Activated CD4-positive, alpha-beta T cell treated with anti-CD3 and anti-CD28 coated beads, Interleukin-2, amount 50 U/mL, for 24 hours (primary cell): ENCODE results near the gene RAC3.
A peak's percentile ranks its signal among the peaks of the same experiment; 100 is the strongest.

Experiments
- DNase-seq, 2 donors: peaks; one replicate each; pipeline ENCODE4 v3.0.0-alpha.2; 2020; ENCODE audit warnings: low read depth in 1 of 2, low spot score in 1 of 2

RAC3 gene

DNA sequence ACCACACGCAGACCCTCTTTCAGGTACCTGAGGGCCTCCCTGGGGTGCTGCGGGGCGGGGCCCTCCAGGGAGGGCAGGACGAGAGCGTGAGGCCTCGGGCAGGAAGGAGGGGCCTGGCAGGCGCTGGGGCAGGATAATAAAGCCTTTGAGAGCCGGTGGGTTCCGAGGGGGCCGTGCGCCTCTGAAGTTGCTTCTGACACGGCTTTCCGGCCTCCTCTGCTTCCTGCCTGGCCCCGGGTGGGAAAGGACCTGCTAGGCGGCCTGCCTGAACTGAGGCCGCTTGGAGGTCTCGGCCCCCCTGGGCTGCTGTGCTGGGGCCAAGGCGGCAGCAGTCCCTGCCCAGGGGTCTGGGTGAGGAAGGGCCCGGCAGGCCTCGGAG is 19.2 kb upstream of the RAC3 start:
- no peak for DNase-seq

DNA sequence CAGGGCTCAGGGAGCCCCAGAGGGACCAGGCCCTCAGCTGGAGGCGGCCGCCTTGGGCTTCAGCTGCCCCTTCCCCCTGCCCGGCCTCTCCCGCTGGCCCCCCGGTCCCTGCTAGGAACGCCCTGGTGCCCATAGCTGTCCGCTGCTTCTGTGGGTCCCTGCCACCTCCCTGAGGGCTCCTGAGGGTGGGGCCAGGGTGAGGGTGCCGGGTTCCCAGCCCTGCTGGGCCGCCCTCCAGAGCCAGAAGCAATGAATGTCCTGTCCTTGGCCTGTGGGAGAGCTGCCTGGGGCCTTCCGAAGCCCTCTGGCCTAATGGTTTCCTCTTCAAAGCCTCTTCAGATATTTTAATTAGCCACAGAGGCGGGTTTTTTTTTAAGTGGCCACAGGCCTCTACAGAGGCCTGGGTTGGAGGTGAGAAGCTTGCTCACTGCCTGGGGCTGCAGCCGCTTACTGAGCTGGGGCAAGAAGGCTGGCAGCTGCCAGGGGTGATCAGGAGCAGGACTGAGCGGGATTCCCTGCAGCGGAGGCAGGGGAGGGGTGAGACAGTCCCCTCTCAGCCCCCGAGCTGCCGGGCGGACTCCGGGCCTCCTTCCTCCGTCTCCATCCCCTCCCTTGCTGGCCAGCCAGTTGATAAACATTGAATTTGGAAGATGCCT is 18.7 kb upstream of the RAC3 start:
- no peak for DNase-seq

DNA sequence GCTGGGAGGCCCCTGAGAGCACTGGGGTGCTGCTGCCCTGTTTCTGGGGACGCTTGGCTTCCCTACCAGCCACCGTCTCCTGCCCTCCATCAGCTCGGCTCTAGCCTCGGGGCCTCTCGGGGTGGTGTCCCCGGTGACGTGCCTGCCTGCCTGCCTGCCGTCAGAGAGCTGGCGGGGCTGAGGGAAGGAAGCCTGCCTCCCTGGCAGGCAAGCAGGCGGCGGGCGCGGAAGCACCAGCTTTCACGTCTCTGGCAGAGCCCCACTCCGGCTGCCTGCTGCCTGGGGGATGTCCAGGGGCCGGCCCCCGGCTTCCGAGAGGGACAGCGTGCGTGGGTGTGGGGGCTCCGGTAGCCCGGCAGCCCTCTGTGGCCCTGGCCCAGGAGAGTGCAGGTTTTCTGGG is 18.1 kb upstream of the RAC3 start:
- DNase-seq, result no peak

DNA sequence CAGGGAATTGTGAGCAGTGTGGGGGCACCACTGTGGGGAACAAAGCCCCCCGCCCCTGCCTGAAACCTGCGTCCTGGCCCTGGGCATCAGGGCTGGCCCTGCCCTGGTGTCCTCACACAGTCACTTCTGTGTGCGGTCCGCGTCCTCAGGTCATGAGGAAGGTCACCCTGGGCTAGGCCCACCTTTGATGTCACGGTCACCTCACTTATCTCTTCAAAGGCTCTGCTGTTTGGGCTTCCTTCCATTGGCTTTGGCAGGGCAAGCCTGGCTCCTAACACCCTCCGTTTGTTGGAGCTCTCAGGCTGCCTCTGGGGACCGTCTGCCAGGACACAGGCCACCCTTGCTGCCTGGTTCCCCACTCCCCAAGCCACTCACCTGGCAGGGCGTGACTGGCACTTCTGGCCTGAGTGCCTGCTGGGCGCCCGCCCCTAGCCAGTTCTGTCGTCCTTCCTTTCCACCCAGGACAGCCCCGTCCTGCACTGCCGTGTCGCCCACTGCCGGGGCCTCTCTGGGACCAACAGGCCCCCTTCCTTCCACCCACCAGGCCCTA is 17.6 kb upstream of the RAC3 start:
- no peak for DNase-seq

DNA sequence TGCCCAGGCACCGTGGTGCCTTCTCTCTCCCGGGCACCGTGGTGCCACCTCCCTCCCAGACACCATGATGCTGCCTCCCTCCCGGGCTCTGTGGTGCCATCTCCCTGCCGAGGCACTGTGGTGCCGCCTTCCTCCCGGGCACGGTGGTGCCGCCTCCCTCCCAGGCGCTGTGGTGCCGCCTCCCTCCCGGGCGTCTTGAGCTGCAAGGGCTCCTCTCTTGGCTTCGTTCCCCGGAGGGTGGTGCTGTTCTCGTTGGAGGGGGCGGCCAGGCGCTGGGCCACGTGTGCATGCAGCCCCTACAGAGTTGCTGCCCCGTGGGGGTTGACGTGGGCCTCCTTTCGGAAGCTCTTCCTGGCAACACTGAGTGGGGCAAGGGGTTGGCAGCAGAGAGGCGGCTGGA is 17.0 kb upstream of the RAC3 start:
- no peak for DNase-seq

DNA sequence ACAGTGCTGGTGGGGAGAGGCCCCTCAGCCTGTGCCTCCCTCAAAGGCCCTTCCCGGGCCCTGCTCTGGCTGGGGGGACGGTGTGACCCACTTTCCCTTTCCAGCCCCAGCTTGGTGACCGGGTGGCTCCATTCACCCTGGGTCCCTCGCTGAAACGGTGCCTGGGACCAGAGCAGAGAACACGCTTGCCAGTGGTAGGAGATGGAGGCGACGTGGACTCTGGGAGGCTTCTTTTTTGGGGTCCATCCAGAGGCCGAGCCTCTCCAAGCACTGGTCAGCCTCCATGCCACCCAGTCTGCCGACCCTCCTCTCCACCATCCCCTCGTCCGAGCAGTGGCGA is 16.5 kb upstream of the RAC3 start:
- no peak for DNase-seq

DNA sequence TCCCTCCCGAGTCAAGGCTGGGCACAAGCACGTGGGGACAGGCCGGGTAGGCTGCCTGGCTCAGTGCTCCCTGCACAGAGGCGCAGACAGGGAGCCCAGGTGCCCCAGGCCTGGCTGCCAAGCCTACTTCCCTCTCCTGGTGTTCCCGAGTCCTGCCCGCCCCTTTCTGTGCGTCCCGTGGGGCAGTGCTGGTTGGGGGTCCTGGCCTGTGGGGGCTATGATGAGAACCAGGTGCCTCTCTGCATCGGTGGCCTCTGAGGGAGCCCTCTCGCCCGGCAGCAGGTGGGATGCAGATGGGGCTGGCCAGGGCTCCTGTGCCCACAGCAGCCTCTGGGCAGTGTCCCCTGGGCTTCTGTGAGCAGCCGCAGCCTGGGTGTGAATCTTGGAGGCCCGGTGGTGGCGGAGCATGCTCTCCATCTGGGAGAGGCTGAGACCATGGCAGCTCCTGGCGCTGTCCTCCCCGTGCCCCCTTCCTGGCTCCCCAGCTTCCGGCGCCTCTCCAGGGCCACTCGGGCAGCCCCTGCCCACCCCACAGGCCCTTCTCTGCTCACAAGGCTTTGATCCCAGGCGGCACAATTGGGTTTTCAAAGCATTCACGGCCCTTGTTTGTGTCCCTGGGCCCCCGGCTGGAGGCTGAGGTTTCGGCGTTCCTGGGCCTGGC is 16.0 kb upstream of the RAC3 start:
- no peak for DNase-seq

DNA sequence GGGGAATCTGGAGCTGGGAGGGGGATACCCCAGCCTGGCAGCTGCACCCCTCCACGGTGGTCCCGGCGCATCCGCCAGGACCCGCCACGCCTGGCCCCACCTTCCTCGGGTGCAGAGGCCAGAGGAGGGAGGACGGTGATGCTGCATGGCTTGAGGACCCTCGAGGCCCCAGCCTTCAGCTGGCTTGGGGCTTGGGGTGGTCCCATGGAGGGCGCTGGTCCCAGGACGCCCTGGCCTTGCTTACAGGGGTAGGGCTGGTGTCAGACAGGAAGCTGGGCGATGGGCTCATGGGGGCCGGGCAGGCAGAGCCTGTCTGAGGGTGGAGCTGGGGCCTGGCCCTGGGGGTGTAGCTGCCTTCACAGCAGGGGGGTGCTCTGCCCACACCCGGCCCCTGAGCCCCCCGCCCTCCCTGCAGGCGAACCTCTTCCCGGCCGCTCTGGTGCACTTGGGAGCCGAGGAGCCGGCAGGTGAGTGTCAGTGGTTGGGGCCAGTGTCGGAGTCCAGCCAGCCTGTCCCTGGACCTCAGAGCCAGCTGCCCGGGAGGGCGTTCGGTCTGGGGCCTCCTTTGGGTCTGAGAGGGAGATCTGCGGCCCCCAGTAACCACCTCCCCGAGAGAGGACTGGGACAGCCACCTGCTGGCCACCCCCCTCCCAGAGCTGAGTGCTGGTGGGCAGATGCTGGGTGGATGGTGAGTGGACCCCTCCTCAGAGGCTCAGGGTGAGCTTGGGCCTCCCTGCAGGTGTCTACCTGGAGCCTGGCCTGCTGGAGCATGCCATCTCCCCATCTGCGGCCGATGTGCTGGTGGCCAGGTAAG is 15.2 kb upstream of the RAC3 start:
- DNase-seq, result no peak

DNA sequence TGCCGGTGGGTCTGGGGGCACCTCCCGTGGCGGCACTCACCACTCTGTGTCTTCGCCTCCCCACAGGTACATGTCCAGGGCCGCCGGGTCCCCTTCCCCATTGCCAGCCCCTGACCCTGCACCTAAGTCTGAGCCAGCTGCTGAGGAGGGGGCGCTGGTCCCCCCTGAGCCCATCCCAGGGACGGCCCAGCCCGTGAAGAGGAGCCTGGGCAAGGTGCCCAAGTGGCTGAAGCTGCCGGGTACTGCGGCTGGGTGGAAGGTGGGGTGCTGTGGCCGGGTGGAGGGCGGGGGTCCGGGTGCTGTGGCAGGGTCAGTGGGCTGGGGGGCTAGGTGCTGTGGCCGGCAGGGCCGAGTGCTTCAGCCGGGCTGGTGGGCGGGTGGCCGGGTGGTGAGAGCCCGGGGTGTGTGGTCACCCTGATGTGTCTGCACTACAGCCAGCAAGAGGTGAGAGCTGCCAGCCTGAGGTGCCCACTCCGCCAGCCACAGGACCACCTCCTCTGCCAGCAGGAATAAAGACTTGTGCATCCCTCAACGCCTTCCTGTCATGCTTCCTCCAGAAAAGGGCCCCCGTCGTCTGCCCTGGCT is 14.5 kb upstream of the RAC3 start:
- no peak for DNase-seq

DNA sequence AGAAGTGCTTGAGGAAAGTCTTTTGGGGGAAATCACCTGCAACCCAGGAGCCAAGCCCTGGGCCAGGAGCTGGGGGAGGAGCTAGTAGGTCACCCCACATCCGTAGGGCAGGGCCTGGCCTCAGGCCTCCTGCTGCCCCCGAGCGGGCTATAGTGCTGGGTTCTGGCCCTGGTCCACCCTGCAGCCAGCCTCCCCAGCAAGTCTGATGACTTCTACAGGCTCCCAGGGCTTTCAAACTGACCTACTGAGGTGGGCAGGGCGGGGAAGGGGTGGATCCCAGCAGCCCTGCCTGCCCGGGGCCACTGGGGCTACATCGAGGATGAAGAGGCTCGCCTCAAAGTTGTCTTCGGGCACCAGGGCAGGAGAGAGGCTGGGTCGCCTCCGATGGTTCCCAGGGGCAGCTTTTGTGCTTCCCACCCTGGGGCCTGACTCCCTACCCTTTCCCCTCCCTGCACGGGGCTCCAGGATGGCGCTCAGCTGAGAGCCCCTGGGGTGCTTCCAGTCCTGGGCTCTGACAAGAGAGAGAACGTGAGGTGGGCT is 13.8 kb upstream of the RAC3 start:
- no peak for DNase-seq

DNA sequence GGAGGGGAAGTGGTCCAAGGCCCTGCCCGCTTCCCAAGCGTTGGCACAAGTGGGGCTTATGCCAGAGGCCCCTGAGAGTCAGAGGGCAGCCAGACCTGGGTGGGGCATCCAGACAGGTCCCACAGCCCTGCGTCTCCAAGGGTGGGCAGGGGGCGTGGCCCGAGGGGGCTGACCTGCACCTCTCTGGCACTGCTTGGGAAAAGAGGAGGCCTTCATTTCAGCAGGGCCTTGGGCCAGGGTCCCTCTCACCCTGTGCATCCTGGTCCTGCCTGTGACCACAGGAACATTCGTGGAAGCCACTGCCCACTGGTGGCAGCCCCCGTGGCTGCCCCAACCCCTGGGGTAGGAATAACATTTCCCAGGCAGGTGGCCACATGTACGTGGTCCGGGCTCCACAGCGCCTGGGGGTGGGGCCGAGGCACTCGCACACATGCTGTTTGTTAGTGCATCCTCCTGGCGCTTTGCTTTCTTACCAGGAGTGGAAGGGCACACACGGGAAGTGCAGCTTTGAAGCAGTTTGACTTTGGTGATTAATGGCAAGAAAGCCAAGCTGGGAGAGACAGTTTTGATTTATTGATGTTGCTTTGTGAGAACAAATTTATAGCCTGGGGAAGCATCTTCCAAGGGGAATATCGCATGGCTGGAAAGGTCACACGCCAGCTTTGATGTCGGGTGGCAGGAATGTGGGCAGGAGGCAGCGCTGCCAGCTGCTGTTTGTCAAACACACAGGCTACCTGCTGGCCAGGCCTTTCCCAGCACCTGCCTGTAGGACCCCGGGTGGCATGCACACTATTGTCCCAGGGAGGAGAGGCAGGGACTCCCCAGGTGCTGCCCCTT is 13.1 kb upstream of the RAC3 start:
- DNase-seq, result no peak

DNA sequence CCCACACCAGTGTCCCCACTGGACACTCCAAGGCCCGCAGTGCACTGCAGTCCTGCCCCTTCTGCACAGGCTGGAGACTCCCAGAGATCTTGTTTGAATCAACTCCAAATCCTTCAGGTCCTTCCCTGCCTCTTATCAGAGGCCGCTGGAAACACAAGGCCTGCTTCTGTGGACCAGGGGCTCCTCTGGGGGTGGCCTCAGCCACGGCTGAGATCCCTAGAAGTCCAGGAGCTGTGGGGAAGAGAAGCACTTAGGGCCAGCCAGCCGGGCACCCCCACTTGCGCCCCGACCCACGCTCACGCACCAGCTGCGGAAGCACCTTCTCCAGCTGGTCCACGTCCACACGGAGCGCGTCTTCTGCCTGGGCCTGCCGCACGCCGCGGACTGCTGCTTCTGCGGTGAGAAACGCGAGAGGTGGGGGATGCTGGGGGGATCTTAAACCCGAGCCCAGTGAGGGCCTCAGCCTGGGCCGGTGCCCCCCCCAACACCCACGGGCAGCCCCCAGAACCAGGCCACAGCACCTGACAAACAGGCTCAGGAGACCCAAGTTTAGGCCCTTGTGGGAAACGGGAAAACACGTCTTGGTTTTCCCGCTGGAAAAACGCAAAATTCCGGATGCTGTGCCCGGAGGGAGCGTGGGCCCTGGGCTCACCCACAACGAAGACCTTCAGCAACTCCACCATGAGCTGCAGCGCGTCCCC is 12.3 kb upstream of the RAC3 start:
- DNase-seq, result no peak

DNA sequence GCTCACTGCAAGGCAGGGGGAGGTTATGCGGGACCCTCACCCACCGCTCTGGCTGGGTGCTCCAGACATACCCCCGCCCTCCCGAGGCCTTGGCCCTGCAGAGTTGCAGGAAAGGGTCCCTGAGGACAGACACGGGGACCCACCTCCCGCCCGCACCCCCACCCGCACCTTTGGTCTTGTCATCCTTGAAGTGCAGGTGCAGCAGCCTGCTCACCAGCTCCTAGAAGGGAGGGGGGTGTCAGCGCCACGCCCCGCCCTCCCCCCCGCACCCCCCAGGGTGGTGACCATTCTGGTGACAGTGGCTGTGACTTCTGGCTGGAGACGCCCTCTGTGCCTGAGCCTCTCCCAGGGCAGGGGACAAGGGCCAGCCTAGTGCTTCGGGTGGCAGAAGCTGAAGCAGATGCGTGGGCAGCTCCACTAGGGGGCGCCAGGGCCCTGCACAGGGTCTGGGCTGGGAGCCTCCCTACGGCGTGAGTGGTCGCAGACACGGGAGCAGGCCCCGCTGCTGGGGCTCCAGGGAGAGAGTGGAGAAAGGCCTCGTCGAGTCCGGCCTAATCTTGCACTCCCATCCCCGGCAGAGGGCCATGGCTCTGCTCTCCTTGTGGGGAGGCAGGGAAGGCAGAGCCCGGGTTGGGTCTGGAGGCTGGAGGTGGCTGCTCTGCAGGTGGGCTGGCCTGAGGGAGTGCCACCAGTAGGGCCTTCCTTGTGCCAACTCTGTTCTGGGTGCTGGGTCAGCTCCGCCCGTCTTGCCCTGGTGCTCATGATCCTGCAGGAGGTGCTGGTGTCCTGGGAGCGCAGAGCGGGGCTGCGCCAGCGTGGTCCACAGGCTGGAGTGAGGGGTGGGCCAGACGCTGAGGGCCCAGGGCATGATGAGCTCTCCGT is 11.5 kb upstream of the RAC3 start:
- DNase-seq, result peak; percentile 30 to 52

DNA sequence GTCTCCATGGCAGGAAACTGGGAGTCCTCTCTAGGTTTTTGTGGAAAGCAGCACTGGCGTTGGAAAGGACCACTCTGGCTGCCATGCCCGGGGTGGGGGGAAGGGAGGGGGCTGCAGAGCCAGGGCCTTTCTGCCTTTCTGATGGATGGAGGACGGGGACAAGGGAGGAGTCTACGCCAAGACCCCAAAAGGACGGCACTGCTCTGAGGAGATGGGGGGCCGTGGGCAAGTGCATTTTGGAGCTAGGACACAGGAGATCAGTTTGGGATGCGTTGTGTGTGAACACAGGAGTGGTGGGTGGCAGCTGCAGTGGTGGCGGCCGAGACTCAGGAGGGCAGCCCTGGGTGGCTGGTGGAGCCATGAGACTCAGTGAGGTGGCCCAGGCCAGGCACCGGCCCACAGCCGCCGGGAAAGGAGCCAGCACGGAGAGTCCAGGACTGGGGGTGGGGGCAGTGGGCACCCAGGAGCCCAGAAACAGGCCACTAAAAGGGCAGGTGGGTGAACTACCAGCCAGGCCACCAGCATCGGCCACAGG is 10.8 kb upstream of the RAC3 start:
- no peak for DNase-seq

DNA sequence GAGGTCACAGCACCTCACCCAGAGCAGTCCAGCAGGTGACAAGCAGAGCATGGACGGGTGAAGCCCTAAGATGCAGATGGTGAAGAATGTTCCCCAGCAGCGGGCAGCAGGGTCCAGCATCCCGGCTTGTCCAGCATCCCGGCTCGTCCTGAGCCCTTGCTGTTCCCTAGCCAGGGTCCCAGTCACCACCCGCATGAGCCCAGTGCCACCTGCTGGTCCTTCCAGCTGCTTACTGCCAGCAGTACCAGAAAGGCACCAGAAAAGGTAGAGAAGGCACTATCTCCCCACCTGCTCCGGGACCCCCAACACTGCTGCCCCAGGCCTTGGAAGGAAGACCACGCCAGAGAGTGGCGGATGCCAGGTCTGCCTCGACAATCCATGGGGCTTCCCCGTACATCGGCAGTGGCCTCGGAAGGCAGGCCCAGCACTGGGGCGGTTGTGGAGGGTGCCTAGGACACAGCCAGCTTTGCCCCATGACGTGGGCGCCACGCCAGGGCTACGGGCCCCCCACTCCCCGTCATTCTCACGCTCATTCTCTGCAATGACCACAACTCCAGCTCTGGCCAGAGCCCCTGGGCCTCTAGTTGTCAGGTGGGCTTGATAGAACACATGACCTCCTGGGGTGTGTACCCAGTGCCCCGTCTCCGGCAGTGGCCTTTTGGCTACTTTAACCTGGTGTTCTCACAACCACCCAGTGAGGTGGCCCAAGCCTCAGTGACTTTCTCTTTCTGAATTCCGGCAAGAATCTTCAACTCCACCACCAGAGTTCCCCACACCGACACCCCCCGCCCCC is 10.2 kb upstream of the RAC3 start:
- DNase-seq, result peak in 1 of 2 donors; percentile 26

DNA sequence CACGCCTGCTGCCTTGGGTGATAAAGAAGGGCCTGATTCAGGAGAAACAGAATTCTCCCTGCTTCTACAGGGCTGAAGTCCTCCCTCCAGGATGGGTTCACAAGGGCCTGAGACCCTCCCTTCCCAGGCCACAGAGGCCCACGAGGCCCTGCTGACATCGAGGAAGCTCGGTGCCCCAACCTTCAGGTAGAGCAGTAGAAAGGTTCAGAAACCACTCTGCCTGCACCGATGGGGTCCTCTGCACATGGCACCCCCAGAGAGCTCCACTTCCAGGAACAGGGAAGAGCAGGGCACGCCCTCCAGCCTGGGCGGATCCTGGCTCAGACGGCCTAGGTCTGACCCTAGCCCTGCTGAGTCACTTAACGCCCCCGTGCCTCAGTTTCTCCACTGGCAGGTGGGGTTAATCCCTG is 9.6 kb upstream of the RAC3 start:
- no peak for DNase-seq

DNA sequence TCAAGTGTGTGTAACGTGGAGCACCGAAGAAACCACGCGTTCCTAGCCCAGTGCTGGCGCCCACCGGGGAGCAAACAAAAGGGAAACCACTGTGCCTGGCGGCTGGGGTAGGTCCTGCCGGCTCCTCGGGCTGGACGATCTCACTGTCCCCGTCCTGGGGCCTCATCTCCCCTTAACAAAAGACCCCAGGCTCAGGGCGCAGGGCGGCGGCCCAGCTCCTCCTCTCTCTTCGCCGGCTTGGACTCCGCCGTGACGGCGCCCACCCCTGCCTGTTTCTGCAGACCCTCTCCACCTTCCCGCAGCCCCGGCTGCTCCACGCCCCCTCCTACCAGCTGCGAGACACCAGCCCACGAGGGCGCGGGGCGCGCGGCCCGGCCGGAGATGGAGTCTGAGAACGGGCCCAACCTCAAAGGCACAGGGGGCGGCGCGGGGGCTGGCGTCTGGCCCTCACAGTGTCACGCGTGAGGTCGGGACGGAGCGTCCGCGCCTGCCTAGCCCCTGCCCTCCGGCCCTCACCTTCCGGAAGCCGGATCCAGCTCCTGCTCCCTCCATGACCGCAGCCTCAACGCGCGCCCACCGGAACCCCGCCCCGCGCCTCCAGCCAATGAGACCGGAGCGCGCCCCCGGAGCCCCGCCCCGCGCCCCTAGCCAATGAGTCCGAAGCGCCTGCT is 9.0 kb upstream of the RAC3 start, which contains the start of gene CENPX:
TSS of gene CENPX (minus strand) at position 569 of the 671 bp plus-strand sequence. CDS start at position 552, 17 bp downstream.
- no peak for DNase-seq
